HEK293T (cell line): ENCODE results near the gene FBH1.

Experiments
- CTCF ChIA-PET: fragments of 350-600 bp; formaldehyde crosslinking; extraction: SDS; loops from one replicate; lab custom pipeline; 2021; ENCODE audit warnings: antibody characterized with exemption, inconsistent platforms; lab: Yijun Ruan, JAX
- POLR2A ChIA-PET: fragments of 350-600 bp; formaldehyde crosslinking; extraction: SDS; loops from one replicate; lab custom pipeline; 2020; ENCODE audit warnings: antibody characterized with exemption, inconsistent platforms; lab: Yijun Ruan, JAX
- DNase-seq: peaks from one replicate; pipeline ENCODE4 v3.0.0; 2012; ENCODE audit warnings: mixed read lengths; ENCODE audit errors: extremely low spot score
- ARNT ChIP-seq: fragments of 450-650 bp; IDR thresholded peaks from 2 replicates; pipeline ENCODE4 v1.6.1; 2017; ENCODE audit warnings: mild to moderate bottlenecking
- BHLHE40 ChIP-seq: fragments of 450-650 bp; IDR thresholded peaks from 2 replicates; pipeline ENCODE4 v1.6.1; 2016; ENCODE audit warnings: mild to moderate bottlenecking, moderate library complexity, borderline replicate concordance
- CTBP1 ChIP-seq: fragments of 450-650 bp; IDR thresholded peaks from 2 replicates; pipeline ENCODE4 v1.6.1; 2016; ENCODE audit warnings: borderline replicate concordance
- ELF4 ChIP-seq: fragments of 450-650 bp; IDR thresholded peaks from 2 replicates; pipeline ENCODE4 v1.6.1; 2017; ENCODE audit warnings: antibody characterized with exemption
- FOXA1 ChIP-seq: fragments of 450-650 bp; IDR thresholded peaks from 2 replicates; pipeline ENCODE4 v1.6.1; 2016; ENCODE audit warnings: mild to moderate bottlenecking
- FOXK2 ChIP-seq: fragments of 450-650 bp; IDR thresholded peaks from 2 replicates; pipeline ENCODE4 v1.6.1; 2016; ENCODE audit warnings: mild to moderate bottlenecking
- FOXM1 ChIP-seq: fragments of 450-650 bp; IDR thresholded peaks from 2 replicates; pipeline ENCODE4 v1.6.1; 2017; ENCODE audit warnings: mild to moderate bottlenecking, borderline replicate concordance
- HDGF ChIP-seq: fragments of 450-650 bp; IDR thresholded peaks from 2 replicates; pipeline ENCODE4 v1.6.1; 2017; ENCODE audit warnings: antibody characterized with exemption, borderline replicate concordance
- L3MBTL2 ChIP-seq: fragments of 450-650 bp; conservative IDR thresholded peaks from 2 replicates; pipeline ENCODE4 v1.6.1; 2016; ENCODE audit warnings: mild to moderate bottlenecking
- LEF1 ChIP-seq: fragments of 450-650 bp; IDR thresholded peaks from 2 replicates; pipeline ENCODE4 v1.6.1; 2017; ENCODE audit warnings: mild to moderate bottlenecking, borderline replicate concordance
- NFRKB ChIP-seq: fragments of 450-650 bp; IDR thresholded peaks from 2 replicates; pipeline ENCODE4 v1.6.1; 2016; ENCODE audit warnings: mild to moderate bottlenecking, moderate library complexity
- SP1 ChIP-seq: fragments of 450-650 bp; IDR thresholded peaks from 2 replicates; pipeline ENCODE4 v1.6.1; 2017
- SUZ12 ChIP-seq: fragments of 450-650 bp; IDR thresholded peaks from 2 replicates; pipeline ENCODE4 v1.6.1; 2016; ENCODE audit warnings: mild to moderate bottlenecking
- TARDBP ChIP-seq: fragments of 450-650 bp; IDR thresholded peaks from 2 replicates; pipeline ENCODE4 v1.6.1; 2016
- ZNF384 ChIP-seq: fragments of 450-650 bp; IDR thresholded peaks from 2 replicates; pipeline ENCODE4 v1.6.1; 2016
- TF ChIP-seq, protein P1 (sequence below): fragments of 450-650 bp; IDR thresholded peaks from 2 replicates; pipeline ENCODE4 v1.6.1; 2016

FBH1 gene

DNA sequence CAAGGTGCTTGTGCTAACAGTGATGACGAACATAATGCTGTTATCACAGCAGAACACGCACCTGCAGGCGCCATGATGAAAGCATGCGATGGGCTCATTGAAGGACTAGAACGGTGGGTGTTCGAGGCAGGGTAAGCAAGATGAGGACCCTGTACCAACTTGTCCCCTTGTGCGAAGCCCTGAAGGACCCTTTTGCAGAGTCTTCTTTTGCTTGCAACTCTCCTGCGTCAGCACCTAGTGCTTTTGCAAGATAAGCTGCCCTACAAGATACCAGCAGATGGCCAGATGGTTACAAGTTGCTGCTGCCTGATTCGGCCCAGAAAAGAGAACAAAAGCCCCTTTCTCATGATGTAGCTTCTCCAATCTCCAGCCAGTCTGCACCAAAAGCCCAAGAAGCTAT is 91.5 kb downstream of the FBH1 start:
- DNase-seq, result no peak
- ChIA-PET POLR2A (no interaction called here), CTCF (no interaction called here)
- TF ChIP-seq NFRKB (no peak), SUZ12 (no peak), ZNF384 (no peak)

DNA sequence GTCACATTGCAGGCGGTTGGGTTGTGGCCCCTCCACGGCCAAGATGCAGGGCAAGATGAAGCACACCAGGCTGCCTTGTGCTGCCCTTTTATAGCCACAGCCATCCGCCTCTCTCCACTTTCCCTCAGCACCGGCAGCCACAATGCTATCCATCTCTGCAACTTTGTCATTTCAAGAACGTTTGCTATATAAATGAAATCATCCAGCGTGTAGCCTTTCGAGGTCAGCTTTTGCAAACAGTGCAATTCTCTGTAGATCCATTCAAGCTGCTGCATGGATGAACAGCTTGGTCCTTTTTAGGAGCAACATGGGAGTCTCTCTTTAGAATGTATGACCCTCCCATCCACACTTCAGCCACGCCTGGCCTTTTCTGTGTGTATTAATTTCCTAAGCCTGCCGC is 93.7 kb downstream of the FBH1 start:
- CTCF ChIA-PET, result no interaction called here
- no peak for DNase-seq
- no peak for TF ChIP-seq NFRKB
- TF ChIP-seq BHLHE40, result no peak
- TF ChIP-seq HDGF, result no peak
- TF ChIP-seq, protein P1, sequence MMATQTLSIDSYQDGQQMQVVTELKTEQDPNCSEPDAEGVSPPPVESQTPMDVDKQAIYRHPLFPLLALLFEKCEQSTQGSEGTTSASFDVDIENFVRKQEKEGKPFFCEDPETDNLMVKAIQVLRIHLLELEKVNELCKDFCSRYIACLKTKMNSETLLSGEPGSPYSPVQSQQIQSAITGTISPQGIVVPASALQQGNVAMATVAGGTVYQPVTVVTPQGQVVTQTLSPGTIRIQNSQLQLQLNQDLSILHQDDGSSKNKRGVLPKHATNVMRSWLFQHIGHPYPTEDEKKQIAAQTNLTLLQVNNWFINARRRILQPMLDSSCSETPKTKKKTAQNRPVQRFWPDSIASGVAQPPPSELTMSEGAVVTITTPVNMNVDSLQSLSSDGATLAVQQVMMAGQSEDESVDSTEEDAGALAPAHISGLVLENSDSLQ, result no peak
- TF ChIP-seq FOXK2, result no peak
- TF ChIP-seq FOXA1, result no peak
- no peak for TF ChIP-seq SP1
- TF ChIP-seq ARNT, result no peak
- no peak for TF ChIP-seq TARDBP
- POLR2A ChIA-PET, result no interaction called here

DNA sequence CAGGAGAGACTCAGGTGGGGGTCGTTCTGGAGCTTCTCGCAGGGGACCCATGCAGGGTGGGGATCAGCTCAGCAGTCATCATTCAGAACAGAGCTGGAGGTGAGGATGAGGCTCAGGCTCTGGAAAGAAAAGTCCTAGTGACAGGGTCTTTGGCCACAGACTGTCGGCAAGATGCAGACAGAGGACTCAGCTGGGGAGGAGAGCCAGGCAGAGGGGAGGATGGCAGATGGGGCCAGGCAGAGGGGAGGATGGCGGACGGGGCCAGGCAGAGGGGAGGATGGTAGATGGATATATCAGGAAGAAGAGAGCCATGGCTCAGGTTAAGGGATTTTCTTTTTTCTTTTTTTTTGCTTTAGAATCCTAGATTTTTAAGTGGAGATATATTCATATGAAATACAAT is 95.0 kb downstream of the FBH1 start:
- DNase-seq, result no peak
- ChIA-PET CTCF (no interaction called here), POLR2A (no interaction called here)
- TF ChIP-seq ARNT (no peak), ELF4 (no peak), HDGF (no peak), ZNF384 (no peak), SUZ12 (no peak), FOXA1 (no peak), BHLHE40 (no peak), TARDBP (no peak), FOXM1 (no peak), SP1 (no peak), L3MBTL2 (no peak), CTBP1 (no peak), FOXK2 (no peak), LEF1 (no peak)
- TF ChIP-seq, protein P1, result no peak
